Mesenchymal stem cell (in vitro differentiated cells and primary cell): Measurements from ENCODE around the gene ZFP92.
"Not testable (repeated sequence)": the region's sequence is repeated elsewhere in the genome, so short reads cannot be mapped to it uniquely, and the experiment has no call there.

ENCODE experiments used
- DNase-seq: peaks from one replicate; pipeline ENCODE4 v3.0.0-alpha.2; 2013
- H2AFZ ChIP-seq: one replicate; pipeline ENCODE4 v1.6.1; 2013; ENCODE audit warnings: low read depth, mild to moderate bottlenecking, control low read depth, inconsistent platforms, low read length, moderate library complexity
- H2AK5ac ChIP-seq: 2 replicates; pipeline ENCODE4 v1.6.1; 2013; ENCODE audit warnings: low read length, moderate library complexity, mild to moderate bottlenecking, inconsistent platforms; ENCODE audit not compliant: severe bottlenecking
- H2BK120ac ChIP-seq: one replicate; pipeline ENCODE4 v1.6.1; 2013; ENCODE audit warnings: low read depth, mild to moderate bottlenecking, inconsistent platforms, low read length, moderate library complexity
- H2BK12ac ChIP-seq, 2 experiments: one replicate each; pipeline ENCODE4 v1.6.1; 2013; ENCODE audit warnings: inconsistent platforms in 2 of 2, low read length in 2 of 2, mild to moderate bottlenecking in 2 of 2, moderate library complexity in 2 of 2, control low read depth in 1 of 2
- H2BK15ac ChIP-seq: one replicate; pipeline ENCODE4 v1.6.1; 2013; ENCODE audit warnings: mild to moderate bottlenecking, low read depth, inconsistent platforms; ENCODE audit not compliant: poor library complexity, severe bottlenecking
- H2BK5ac ChIP-seq: 2 replicates; pipeline ENCODE4 v1.6.1; 2013; ENCODE audit warnings: low read depth, mild to moderate bottlenecking, low read length, control low read depth, inconsistent platforms; ENCODE audit not compliant: poor library complexity, severe bottlenecking
- H3K14ac ChIP-seq, 2 experiments: one replicate each; pipeline ENCODE4 v1.6.1; 2013; ENCODE audit warnings: inconsistent platforms in 2 of 2, low read length in 2 of 2, control low read depth in 1 of 2, mild to moderate bottlenecking in 1 of 2, moderate library complexity in 1 of 2
- H3K18ac ChIP-seq, 2 experiments: one replicate each; pipeline ENCODE4 v1.6.1; 2013; ENCODE audit warnings: inconsistent platforms in 2 of 2, low read length in 2 of 2, control low read depth in 1 of 2, low read depth in 1 of 2, mild to moderate bottlenecking in 1 of 2
- H3K23ac ChIP-seq, 2 experiments: one replicate each; pipeline ENCODE4 v1.6.1; 2013; ENCODE audit warnings: inconsistent platforms in 2 of 2, low read length in 2 of 2, mild to moderate bottlenecking in 2 of 2, moderate library complexity in 2 of 2, control low read depth in 1 of 2
- H3K27ac ChIP-seq: 2 replicates; pipeline ENCODE4 v1.5.1; 2013; ENCODE audit warnings: mild to moderate bottlenecking, moderate library complexity, low read length, control low read depth, inconsistent platforms; ENCODE audit not compliant: poor library complexity, severe bottlenecking
- H3K27me3 ChIP-seq, 2 experiments: 2 replicates each; pipeline versions ENCODE4 v1.6.1 to v1.7.0; 2013; ENCODE audit warnings: low read length in 2 of 2, mild to moderate bottlenecking in 2 of 2, moderate library complexity in 2 of 2, control low read depth in 1 of 2, inconsistent platforms in 1 of 2; ENCODE audit not compliant: control insufficient read depth in 1 of 2, insufficient read depth in 1 of 2
- H3K36me3 ChIP-seq, 2 experiments: 2 replicates each; pipeline versions ENCODE4 v1.6.1 to v1.7.0; 2013; ENCODE audit warnings: low read length in 2 of 2, control low read depth in 1 of 2, inconsistent platforms in 1 of 2, low read depth in 1 of 2, mild to moderate bottlenecking in 1 of 2; ENCODE audit not compliant: insufficient read depth in 2 of 2, control insufficient read depth in 1 of 2
- H3K4ac ChIP-seq, 2 experiments: one replicate each; pipeline ENCODE4 v1.6.1; 2013; ENCODE audit warnings: inconsistent platforms in 2 of 2, low read length in 2 of 2, mild to moderate bottlenecking in 2 of 2, moderate library complexity in 2 of 2, control low read depth in 1 of 2, low read depth in 1 of 2
- H3K4me1 ChIP-seq: 2 replicates; pipeline ENCODE4 v1.6.1; 2013; ENCODE audit warnings: low read depth, low read length, control low read depth; ENCODE audit not compliant: control insufficient read depth, insufficient read depth
- H3K4me2 ChIP-seq: 2 replicates; pipeline ENCODE4 v1.6.1; 2013; ENCODE audit warnings: low read length, mild to moderate bottlenecking, inconsistent platforms; ENCODE audit not compliant: poor library complexity, severe bottlenecking
- H3K4me3 ChIP-seq, 2 experiments: 2 replicates each; pipeline versions ENCODE4 v1.5.1 to v1.7.0; 2013; ENCODE audit warnings: low read length in 2 of 2, mild to moderate bottlenecking in 2 of 2, control low read depth in 1 of 2, low read depth in 1 of 2; ENCODE audit not compliant: insufficient read depth in 1 of 2
- H3K79me1 ChIP-seq: replicated peaks from 2 replicates; pipeline ENCODE4 v1.6.1; 2013; ENCODE audit warnings: mild to moderate bottlenecking, control low read depth, low read length, inconsistent platforms; ENCODE audit not compliant: poor library complexity, severe bottlenecking
- H3K9ac ChIP-seq: 2 replicates; pipeline ENCODE4 v1.7.0; 2013; ENCODE audit warnings: mild to moderate bottlenecking, low read length, moderate library complexity
- H3K9me3 ChIP-seq: 2 replicates; pipeline ENCODE4 v1.7.0; 2013; ENCODE audit warnings: mild to moderate bottlenecking, low read length; ENCODE audit not compliant: control insufficient read depth
- H4K8ac ChIP-seq: one replicate; pipeline ENCODE4 v1.6.1; 2013; ENCODE audit warnings: inconsistent platforms, mild to moderate bottlenecking, low read length, moderate library complexity
- H4K91ac ChIP-seq: one replicate; pipeline ENCODE4 v1.6.1; 2013; ENCODE audit warnings: mild to moderate bottlenecking, low read length, inconsistent platforms
- WGBS: methylation state at CpG from one replicate; pipeline ENCODE4 v1.1.7; 2013; ENCODE audit warnings: mixed read lengths; 5-methylcytosine and 5-hydroxymethylcytosine counted together

ZFP92 gene

DNA sequence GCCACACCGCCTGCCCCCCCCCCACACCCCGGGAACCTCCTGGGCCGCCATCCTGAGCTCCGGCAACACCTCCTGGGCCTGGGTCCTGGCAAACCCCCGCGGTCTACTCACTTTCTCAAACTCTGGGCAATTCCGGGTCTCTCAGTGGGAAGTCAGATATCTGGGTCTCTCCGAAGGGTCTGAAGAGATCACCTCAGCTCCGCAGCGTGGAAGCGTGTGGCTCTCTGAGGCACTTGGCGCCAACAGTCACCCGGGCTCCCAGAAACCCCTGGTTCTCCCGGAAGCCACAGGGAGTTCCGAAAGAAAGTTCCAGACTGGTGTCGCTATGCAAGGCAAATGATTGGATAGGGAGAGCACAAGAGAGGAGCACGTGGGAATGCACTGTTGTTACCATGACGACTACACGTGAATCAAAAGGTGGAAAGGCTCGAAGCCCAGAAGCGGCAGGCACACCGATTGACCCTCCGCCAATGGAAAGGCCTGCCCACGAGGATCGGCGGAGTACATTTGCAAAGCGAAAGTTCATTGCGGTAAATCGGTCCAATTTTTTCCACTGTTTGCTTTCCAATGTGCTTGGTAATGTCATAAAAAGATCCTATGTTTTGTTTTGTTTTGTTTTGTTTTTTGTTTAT is 10.0 kb upstream of the ZFP92 start, which contains the start of gene PNMA6E:
TSS of gene PNMA6E (minus strand) at position 218 of the 632 bp plus-strand sequence. CDS start 2,501 bp downstream, outside the sequence.
- no peak within 1 kb of the TSS for H3K9ac ChIP-seq
- no peaks in the 10 kb centered on the region for H3K4me1 ChIP-seq
- H3K4me2 ChIP-seq = no peak within 1 kb of the TSS
- H3K18ac ChIP-seq = no peak within 1 kb of the TSS
- no peak within 1 kb of the TSS for H3K27ac ChIP-seq
- no peak within 1 kb of the TSS for H2BK5ac ChIP-seq
- no peaks in the 10 kb centered on the region for H3K79me1 ChIP-seq
- WGBS = 98% methylated on average over 27 of the region's 29 CpGs
- no peak within 1 kb of the TSS for H2BK120ac ChIP-seq
- H2BK15ac ChIP-seq = no peak within 1 kb of the TSS
- no peak within 1 kb of the TSS for H3K4me3 ChIP-seq
- no peak within 1 kb of the TSS for H3K23ac ChIP-seq
- no peak within 1 kb of the TSS for H3K14ac ChIP-seq
- no peak within 1 kb of the TSS for H3K4ac ChIP-seq
- DNase-seq = no peak
- no peak within 1 kb of the TSS for H2AK5ac ChIP-seq
- H2AFZ ChIP-seq = no peak within 1 kb of the TSS
- H3K27me3 ChIP-seq = peaks cover 3 to 31% of the 10 kb centered on the region in 2 experiments
- H2BK12ac ChIP-seq = no peak within 1 kb of the TSS
- no peak within 1 kb of the TSS for H4K91ac ChIP-seq
- peaks cover 3% of the 10 kb centered on the region for H3K9me3 ChIP-seq
- H4K8ac ChIP-seq = no peak within 1 kb of the TSS
- H3K36me3 ChIP-seq = no peaks in the 10 kb centered on the region

- not testable (repeated sequence) for H3K36me3 ChIP-seq, H2AK5ac ChIP-seq, H2AFZ ChIP-seq, H3K9me3 ChIP-seq, H2BK12ac ChIP-seq, H3K14ac ChIP-seq, H3K4me2 ChIP-seq, H3K9ac ChIP-seq, H3K18ac ChIP-seq, H3K27ac ChIP-seq, H3K4me3 ChIP-seq, H3K4ac ChIP-seq, DNase-seq, H3K79me1 ChIP-seq, H4K91ac ChIP-seq, H3K23ac ChIP-seq, H2BK120ac ChIP-seq, H3K4me1 ChIP-seq, H4K8ac ChIP-seq, H2BK5ac ChIP-seq, H2BK15ac ChIP-seq
- H3K27me3 ChIP-seq = peaks cover 8 to 38% of the 10 kb centered on the region in 2 experiments
- WGBS = 90% methylated on average over 3 of the region's 5 CpGs
These were observed 6.9 kb upstream of the ZFP92 start for GRCh38 chrX:153404333-153404732.

- Histone ChIP-seq H2AK5ac (no peak overlapping the region), H3K4ac (no peak overlapping the region), H2BK5ac (no peak overlapping the region), H2AFZ (no peak overlapping the region), H3K4me1 (no peaks in the 10 kb centered on the region), H3K9ac (no peak overlapping the region), H3K23ac (no peak overlapping the region), H3K4me2 (no peak overlapping the region), H4K91ac (no peak overlapping the region), H2BK120ac (no peak overlapping the region), H3K36me3 (no peaks in the 10 kb centered on the region), H2BK12ac (no peak overlapping the region), H3K27me3 (peaks cover 10 to 39% of the 10 kb centered on the region in 2 experiments), H3K9me3 (peaks cover 3% of the 10 kb centered on the region), H3K79me1 (no peaks in the 10 kb centered on the region), H4K8ac (no peak overlapping the region), H2BK15ac (no peak overlapping the region), H3K18ac (no peak overlapping the region), H3K14ac (no peak overlapping the region), H3K27ac (no peak overlapping the region), H3K4me3 (no peak overlapping the region)
- DNase-seq = no peak
- 65% methylated on average over 5 of the region's 5 CpGs for WGBS
These were observed 5.8 kb upstream of the ZFP92 start for GRCh38 chrX:153405426-153405825.

GRCh38 chrX:153406011-153406410 is 5.3 kb upstream of the ZFP92 start:
- Histone ChIP-seq H3K79me1 (no peaks in the 10 kb centered on the region), H3K9me3 (peaks cover 3% of the 10 kb centered on the region), H3K23ac (no peak overlapping the region), H2BK12ac (no peak overlapping the region), H3K27me3 (peaks cover 16 to 44% of the 10 kb centered on the region in 2 experiments), H2AK5ac (no peak overlapping the region), H4K91ac (no peak overlapping the region), H2BK120ac (no peak overlapping the region), H3K4ac (no peak overlapping the region), H3K18ac (no peak overlapping the region), H3K14ac (no peak overlapping the region), H2BK5ac (no peak overlapping the region), H3K4me1 (no peaks in the 10 kb centered on the region), H4K8ac (no peak overlapping the region), H3K27ac (no peak overlapping the region), H3K9ac (no peak overlapping the region), H3K36me3 (no peaks in the 10 kb centered on the region), H2AFZ (no peak overlapping the region), H3K4me3 (no peak overlapping the region), H3K4me2 (no peak overlapping the region), H2BK15ac (no peak overlapping the region)
- no peak for DNase-seq
- 93% methylated on average over 8 of the region's 9 CpGs for WGBS
